ENCODE data around the gene LRBA. TPM values are rescaled to one million over a fixed set of nuclear protein-coding genes. Genes with fewer than 3 reads are reported as not detected.

The LRBA gene
- total and polyA plus RNA-seq, 9 of the 15 experiments (the other 6 are each of a cell fraction or from before 2014, with no cell fraction given), result 24.2 to 88.7 (median 59.7) TPM

DNA sequence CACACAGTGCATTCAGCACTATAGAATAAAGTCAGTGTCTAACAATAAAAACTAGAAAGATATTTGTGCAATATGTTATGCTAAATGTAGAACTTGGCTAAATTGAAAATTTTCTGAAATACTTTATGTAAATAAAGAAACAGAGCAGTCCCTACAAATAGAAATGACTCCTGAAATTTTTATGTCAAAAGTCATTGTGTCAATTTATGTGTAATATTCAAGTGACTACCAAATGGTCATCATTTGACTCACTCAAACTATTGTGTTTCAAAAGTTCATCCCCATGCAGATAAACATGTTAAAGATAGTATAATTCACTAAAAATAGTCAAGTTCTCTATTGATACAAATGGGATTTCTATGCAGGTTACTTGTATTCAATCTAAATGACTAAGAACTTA is 17.9 kb downstream of the LRBA start:
- H3K4me3 ChIP-seq, result no peak overlapping the region
- H3K36me3 ChIP-seq (ENCODE audit: control insufficient read depth, insufficient read depth, low read length), result peaks cover 5% of the 10 kb centered on the region
- ChIA-PET POLR2A (no interaction called here), CTCF (ENCODE audit: low intra/inter-chr PET ratio) (no interaction called here)
- ATAC-seq (no peak), DNase-seq (ENCODE audit: extremely low read depth in 1 of 4, low spot score in 3 of 4) (no peak), FAIRE-seq (no peak)
- H3K9me1 ChIP-seq (ENCODE audit: control insufficient read depth, insufficient read depth, low read length), result no peaks in the 10 kb centered on the region
- peaks cover 99% of the 10 kb centered on the region for H3K79me2 ChIP-seq (ENCODE audit: control insufficient read depth, insufficient read depth, low read length)
- H3K9me3 ChIP-seq (replicated peaks; ENCODE audit: control insufficient read depth, insufficient read depth, low read depth, low read length), result peaks cover 4% of the 10 kb centered on the region; the same call in 1 of the 2 replicates
- H3K27ac ChIP-seq (ENCODE audit: extremely low read depth, low read depth, low read length), result no peak overlapping the region
- no TSS peak for BruUV-seq (replicated peaks)
- no peak overlapping the region for H3K9ac ChIP-seq (ENCODE audit: insufficient read depth in 1 of 2, low read depth in 2 of 2, low read length in 2 of 2)
- no peaks in the 10 kb centered on the region for H4K20me1 ChIP-seq (replicated peaks; ENCODE audit: control insufficient read depth, insufficient read depth, low read length)
- no peak overlapping the region for H3K4me2 ChIP-seq (ENCODE audit: insufficient read depth, low read length)
- in situ Hi-C loops (cut with MboI), result no loop called here
- no peak overlapping the region for H2AFZ ChIP-seq (ENCODE audit: low read depth, low read length)
- intact Hi-C loops (cut with micrococcal nuclease), result no loop called here
- no peaks in the 10 kb centered on the region for H3K27me3 ChIP-seq (ENCODE audit: control insufficient read depth in 2 of 2, insufficient read depth in 2 of 2, low read length in 2 of 2)
- peaks cover 6% of the 10 kb centered on the region in 2 experiments; a peak in 4 of 5 replicates for H3K4me1 ChIP-seq (replicated peaks in 1 of 2; ENCODE audit: control insufficient read depth in 2 of 2, insufficient read depth in 2 of 2, low read length in 2 of 2)
- TF ChIP-seq AFF1 (IDR thresholded peaks at IDR 0.05; ENCODE audit: low read depth in 1 of 2, partially characterized antibody in 2 of 2) (no peak), ILK (tag; IDR thresholded peaks at IDR 0.05; ENCODE audit: borderline replicate concordance, low read depth) (no peak), PPARD (CRISPR knock-in tag; IDR thresholded peaks at IDR 0.05) (no peak), ATF2 (CRISPR knock-in tag; IDR thresholded peaks at IDR 0.05) (no peak), GABPA (tag; conservative IDR thresholded peaks at IDR 0.05; ENCODE audit: low read depth) (no peak), HSF4 (CRISPR knock-in tag; IDR thresholded peaks at IDR 0.05; ENCODE audit: borderline replicate concordance) (no peak), NFXL1 (CRISPR knock-in tag; IDR thresholded peaks at IDR 0.05) (no peak), ZNF561 (CRISPR knock-in tag; conservative IDR thresholded peaks at IDR 0.05) (no peak), FOXK2 (conservative IDR thresholded peaks at IDR 0.05 in 1 of 2, IDR thresholded peaks at IDR 0.05 in 1 of 2; ENCODE audit: low read depth in 2 of 2) (no peak), ZNF41 (CRISPR knock-in tag; conservative IDR thresholded peaks at IDR 0.05) (no peak), PURB (CRISPR knock-in tag; IDR thresholded peaks at IDR 0.05; ENCODE audit: low read depth) (no peak), HES1 (IDR thresholded peaks at IDR 0.05; ENCODE audit: low read depth) (no peak)
- TF ChIP-seq, protein P1, sequence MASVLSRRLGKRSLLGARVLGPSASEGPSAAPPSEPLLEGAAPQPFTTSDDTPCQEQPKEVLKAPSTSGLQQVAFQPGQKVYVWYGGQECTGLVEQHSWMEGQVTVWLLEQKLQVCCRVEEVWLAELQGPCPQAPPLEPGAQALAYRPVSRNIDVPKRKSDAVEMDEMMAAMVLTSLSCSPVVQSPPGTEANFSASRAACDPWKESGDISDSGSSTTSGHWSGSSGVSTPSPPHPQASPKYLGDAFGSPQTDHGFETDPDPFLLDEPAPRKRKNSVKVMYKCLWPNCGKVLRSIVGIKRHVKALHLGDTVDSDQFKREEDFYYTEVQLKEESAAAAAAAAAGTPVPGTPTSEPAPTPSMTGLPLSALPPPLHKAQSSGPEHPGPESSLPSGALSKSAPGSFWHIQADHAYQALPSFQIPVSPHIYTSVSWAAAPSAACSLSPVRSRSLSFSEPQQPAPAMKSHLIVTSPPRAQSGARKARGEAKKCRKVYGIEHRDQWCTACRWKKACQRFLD (CRISPR knock-in tag; IDR thresholded peaks at IDR 0.05), result no peak
- TF ChIP-seq, protein P2, sequence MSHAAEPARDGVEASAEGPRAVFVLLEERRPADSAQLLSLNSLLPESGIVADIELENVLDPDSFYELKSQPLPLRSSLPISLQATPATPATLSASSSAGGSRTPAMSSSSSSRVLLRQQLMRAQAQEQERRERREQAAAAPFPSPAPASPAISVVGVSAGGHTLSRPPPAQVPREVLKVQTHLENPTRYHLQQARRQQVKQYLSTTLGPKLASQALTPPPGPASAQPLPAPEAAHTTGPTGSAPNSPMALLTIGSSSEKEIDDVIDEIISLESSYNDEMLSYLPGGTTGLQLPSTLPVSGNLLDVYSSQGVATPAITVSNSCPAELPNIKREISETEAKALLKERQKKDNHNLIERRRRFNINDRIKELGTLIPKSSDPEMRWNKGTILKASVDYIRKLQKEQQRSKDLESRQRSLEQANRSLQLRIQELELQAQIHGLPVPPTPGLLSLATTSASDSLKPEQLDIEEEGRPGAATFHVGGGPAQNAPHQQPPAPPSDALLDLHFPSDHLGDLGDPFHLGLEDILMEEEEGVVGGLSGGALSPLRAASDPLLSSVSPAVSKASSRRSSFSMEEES (CRISPR knock-in tag; IDR thresholded peaks at IDR 0.05), result no peak

Data from K562 (cell line).